Neural crest cell (in vitro differentiated cells): ENCODE results near the gene AGXT2. TPM values are rescaled to one million over a fixed set of nuclear protein-coding genes. Genes with fewer than 3 reads are reported as not detected.

Source experiments
- DNase-seq: peaks from one replicate; pipeline ENCODE4 v3.0.0; 2021; ENCODE audit warnings: low read depth, mixed read lengths, low spot score
- H3K27ac Mint-ChIP-seq: one replicate; pipeline ENCODE4 v1.8.0; 2021; ENCODE audit warnings: mild to moderate bottlenecking, mixed read lengths; ENCODE audit not compliant: unreplicated experiment
- H3K27me3 Mint-ChIP-seq: 2 replicates; pipeline ENCODE4 v1.8.0; 2021; ENCODE audit warnings: low read depth, mild to moderate bottlenecking, mixed read lengths
- H3K36me3 Mint-ChIP-seq: 2 replicates; pipeline ENCODE4 v1.8.0; 2021; ENCODE audit warnings: low read depth, mild to moderate bottlenecking, mixed read lengths
- H3K4me1 Mint-ChIP-seq: 2 replicates; pipeline ENCODE4 v1.8.0; 2021; ENCODE audit warnings: mixed read lengths
- H3K4me3 Mint-ChIP-seq: one replicate; pipeline ENCODE4 v1.8.0; 2021; ENCODE audit warnings: mild to moderate bottlenecking, mixed read lengths
- H3K9me3 Mint-ChIP-seq: 2 replicates; pipeline ENCODE4 v1.8.0; 2021; ENCODE audit warnings: mixed read lengths
- CTCF ChIP-seq: fragments of 200-600 bp; sonication (generic); conservative IDR thresholded peaks from 2 replicates; pipeline ENCODE4 v1.5.0; 2021; ENCODE audit warnings: antibody characterized with exemption, mild to moderate bottlenecking
- total RNA-seq: library from RNA; stranded (reverse); gene quantifications from 2 replicates; pipeline ENCODE4 v1.2.1, GENCODE V29; 2021

Gene AGXT2
- total RNA-seq, 1 donor from 2014 or later: not detected

- no peak overlapping the region for H3K4me3 Mint-ChIP-seq
- H3K36me3 Mint-ChIP-seq: no peaks in the 10 kb centered on the region
- H3K27ac Mint-ChIP-seq: no peak overlapping the region
- no peaks in the 10 kb centered on the region for H3K9me3 Mint-ChIP-seq
- no peak for TF ChIP-seq CTCF
- DNase-seq: no peak
- peaks cover 12% of the 10 kb centered on the region for H3K4me1 Mint-ChIP-seq
- no peaks in the 10 kb centered on the region for H3K27me3 Mint-ChIP-seq
Measured at GRCh38 chr5:35058374-35058788, 10.6 kb upstream of the AGXT2 start.

GRCh38 chr5:35056686-35057085, 8.9 kb upstream of the AGXT2 start:
- Mint-ChIP-seq H3K4me3 (no peak overlapping the region), H3K27me3 (no peaks in the 10 kb centered on the region), H3K9me3 (peaks cover under 1% of the 10 kb centered on the region), H3K36me3 (no peaks in the 10 kb centered on the region), H3K4me1 (peaks cover 12% of the 10 kb centered on the region), H3K27ac (no peak overlapping the region)
- TF ChIP-seq CTCF: no peak
- DNase-seq: no peak

GRCh38 chr5:35052838-35053237, 5.1 kb upstream of the AGXT2 start:
- Mint-ChIP-seq H3K36me3 (no peaks in the 10 kb centered on the region), H3K4me1 (peaks cover 3% of the 10 kb centered on the region), H3K27me3 (no peaks in the 10 kb centered on the region), H3K9me3 (peaks cover 4% of the 10 kb centered on the region), H3K4me3 (no peak overlapping the region), H3K27ac (no peak overlapping the region)
- DNase-seq: no peak
- TF ChIP-seq CTCF: no peak

- no peak overlapping the region for H3K4me3 Mint-ChIP-seq
- H3K27ac Mint-ChIP-seq: no peak overlapping the region
- no peak for TF ChIP-seq CTCF
- no peaks in the 10 kb centered on the region for H3K4me1 Mint-ChIP-seq
- DNase-seq: no peak
- no peaks in the 10 kb centered on the region for H3K27me3 Mint-ChIP-seq
- peaks cover 4% of the 10 kb centered on the region for H3K9me3 Mint-ChIP-seq
- no peaks in the 10 kb centered on the region for H3K36me3 Mint-ChIP-seq
Measured at GRCh38 chr5:35050541-35051126, 2.9 kb upstream of the AGXT2 start.

- no peak for DNase-seq
- H3K27ac Mint-ChIP-seq: no peak overlapping the region
- no peak for TF ChIP-seq CTCF
- H3K4me1 Mint-ChIP-seq: no peaks in the 10 kb centered on the region
- H3K27me3 Mint-ChIP-seq: no peaks in the 10 kb centered on the region
- H3K9me3 Mint-ChIP-seq: peaks cover 4% of the 10 kb centered on the region
- H3K4me3 Mint-ChIP-seq: no peak overlapping the region
- H3K36me3 Mint-ChIP-seq: no peaks in the 10 kb centered on the region
Measured at GRCh38 chr5:35048910-35049309, 1.2 kb upstream of the AGXT2 start.

- Mint-ChIP-seq H3K27me3 (no peaks in the 10 kb centered on the region), H3K4me1 (no peaks in the 10 kb centered on the region), H3K27ac (no peak overlapping the region), H3K9me3 (peaks cover 4% of the 10 kb centered on the region), H3K4me3 (no peak overlapping the region), H3K36me3 (no peaks in the 10 kb centered on the region)
- DNase-seq: no peak
- TF ChIP-seq CTCF: no peak
Measured at GRCh38 chr5:35046774-35047173, 975 bp downstream of the AGXT2 start.
